Caco-2 (cell line): Measurements from ENCODE around the gene AK5. TPM values are rescaled to one million over a fixed set of nuclear protein-coding genes. Genes with fewer than 3 reads are reported as not detected.

Experiments used
- BruUV-seq: library from RNA; stranded (reverse); fragments of 400-500 nt; replicated peaks from 2 replicates; lab custom pipeline; 2021; lab: Mats Ljungman, UMichigan
- CTCF ChIA-PET: fragments of 300-600 bp; sonication (Branson Sonifier 250); formaldehyde crosslinking; loops from one replicate; lab custom pipeline; 2022; ENCODE audit warnings: antibody characterized with exemption; lab: Charles Lee
- POLR2A ChIA-PET: fragments of 300-600 bp; sonication (Branson Sonifier 250); formaldehyde crosslinking; loops from one replicate; lab custom pipeline; 2022; ENCODE audit warnings: antibody characterized with exemption; lab: Charles Lee
- DNase-seq, 2 experiments: peaks; one replicate each; pipeline versions ENCODE4 v3.0.0 to v3.0.0-alpha.2; 2020 to 2022
- H3K27me3 ChIP-seq: replicated peaks from 2 replicates; pipeline ENCODE4 v1.6.0; 2011; ENCODE audit warnings: low read length; ENCODE audit not compliant: control insufficient read depth, insufficient read depth
- H3K36me3 ChIP-seq: 2 replicates; pipeline ENCODE4 v1.5.1; 2011; ENCODE audit warnings: low read length; ENCODE audit not compliant: control insufficient read depth, insufficient read depth
- H3K4me1 ChIP-seq: fragments of 250-450 bp; sonication (Bioruptor Pico); 2 replicates; pipeline ENCODE4 v1.5.1; 2020; ENCODE audit warnings: mild to moderate bottlenecking
- H3K4me3 ChIP-seq: 2 replicates; pipeline ENCODE4 v1.5.1; 2011; ENCODE audit warnings: low read depth, mild to moderate bottlenecking, control low read depth, low read length
- H3K9me3 ChIP-seq: fragments of 250-450 bp; sonication (Bioruptor Pico); 2 replicates; pipeline ENCODE4 v1.5.1; 2020; ENCODE audit warnings: mild to moderate bottlenecking, moderate library complexity
- H3K27ac Mint-ChIP-seq: one replicate; pipeline ENCODE4 v1.8.0; 2022; ENCODE audit warnings: mixed read lengths; ENCODE audit not compliant: unreplicated experiment
- H3K27me3 Mint-ChIP-seq: one replicate; pipeline ENCODE4 v1.8.0; 2022; ENCODE audit warnings: mixed read lengths; ENCODE audit not compliant: insufficient read depth, unreplicated experiment
- H3K36me3 Mint-ChIP-seq: one replicate; pipeline ENCODE4 v1.8.0; 2022; ENCODE audit warnings: mild to moderate bottlenecking, mixed read lengths; ENCODE audit not compliant: insufficient read depth, unreplicated experiment
- H3K4me1 Mint-ChIP-seq: one replicate; pipeline ENCODE4 v1.8.0; 2022; ENCODE audit warnings: low read depth, mixed read lengths; ENCODE audit not compliant: unreplicated experiment
- H3K4me3 Mint-ChIP-seq: one replicate; pipeline ENCODE4 v1.8.0; 2022; ENCODE audit warnings: mild to moderate bottlenecking, moderate library complexity, mixed read lengths; ENCODE audit not compliant: unreplicated experiment
- H3K9me3 Mint-ChIP-seq: one replicate; pipeline ENCODE4 v1.8.0; 2022; ENCODE audit warnings: mixed read lengths; ENCODE audit not compliant: unreplicated experiment
- CTCF ChIP-seq, 2 experiments: fragments of 200-600 bp in 1 of 2; IDR thresholded peaks; 1 replicate in 1 of 2; 2 replicates in 1 of 2; pipeline versions ENCODE4 v1.5.1 to v1.8.0; 2011 to 2022; ENCODE audit warnings: antibody characterized with exemption in 1 of 2, control low read depth in 1 of 2, inconsistent platforms in 1 of 2, low read depth in 1 of 2, low read length in 1 of 2, mild to moderate bottlenecking in 1 of 2, moderate library complexity in 1 of 2; ENCODE audit not compliant: insufficient read depth in 1 of 2, severe bottlenecking in 1 of 2, unreplicated experiment in 1 of 2
- intact Hi-C: fragments of 100-400 bp; cut with micrococcal nuclease; formaldehyde crosslinking; loops from one replicate; pipeline ENCODE4 v1.10.0; 2022; ENCODE audit not compliant: unreplicated experiment
- total RNA-seq: library from RNA; stranded (reverse); gene quantifications from 2 replicates; pipeline ENCODE4 v1.2.3, GENCODE V29; 2022

Gene AK5
- total RNA-seq, 1 experiment from 2014 or later = not detected

- Mint-ChIP-seq H3K4me3 (no peak overlapping the region), H3K9me3 (no peaks in the 10 kb centered on the region), H3K36me3 (no peaks in the 10 kb centered on the region), H3K27ac (no peak overlapping the region), H3K4me1 (peaks cover 5% of the 10 kb centered on the region), H3K27me3 (no peaks in the 10 kb centered on the region)
- CTCF ChIA-PET = no interaction called here
- BruUV-seq = no TSS peak
- Histone ChIP-seq H3K4me1 (no peaks in the 10 kb centered on the region), H3K9me3 (no peaks in the 10 kb centered on the region), H3K4me3 (no peak overlapping the region), H3K36me3 (no peaks in the 10 kb centered on the region), H3K27me3 (no peaks in the 10 kb centered on the region)
- intact Hi-C loops = no loop called here
- no peak for DNase-seq
- POLR2A ChIA-PET = no interaction called here
- no peak for TF ChIP-seq CTCF (IDR thresholded peaks at IDR 0.05; ENCODE audit: insufficient read depth in 1 of 2, low read depth in 1 of 2, low read length in 1 of 2, severe bottlenecking in 1 of 2, unreplicated experiment in 1 of 2)
Observed at GRCh38 chr1:77421504-77422233, 139.8 kb downstream of the AK5 start.

GRCh38 chr1:77424236-77424635, 142.4 kb downstream of the AK5 start:
- POLR2A ChIA-PET = no interaction called here
- Mint-ChIP-seq H3K4me1 (peaks cover 5% of the 10 kb centered on the region), H3K27me3 (no peaks in the 10 kb centered on the region), H3K9me3 (no peaks in the 10 kb centered on the region), H3K36me3 (no peaks in the 10 kb centered on the region), H3K27ac (no peak overlapping the region), H3K4me3 (no peak overlapping the region)
- CTCF ChIA-PET = no interaction called here
- Histone ChIP-seq H3K36me3 (no peaks in the 10 kb centered on the region), H3K4me1 (no peaks in the 10 kb centered on the region), H3K4me3 (no peak overlapping the region), H3K27me3 (no peaks in the 10 kb centered on the region), H3K9me3 (no peaks in the 10 kb centered on the region)
- no peak for TF ChIP-seq CTCF (IDR thresholded peaks at IDR 0.05; ENCODE audit: insufficient read depth in 1 of 2, low read depth in 1 of 2, low read length in 1 of 2, severe bottlenecking in 1 of 2, unreplicated experiment in 1 of 2)
- intact Hi-C loops = no loop called here
- BruUV-seq = no TSS peak
- DNase-seq = no peak

- H3K27me3 ChIP-seq = no peaks in the 10 kb centered on the region
- Mint-ChIP-seq H3K9me3 (no peaks in the 10 kb centered on the region), H3K4me3 (no peak overlapping the region), H3K4me1 (no peaks in the 10 kb centered on the region), H3K27me3 (no peaks in the 10 kb centered on the region), H3K36me3 (no peaks in the 10 kb centered on the region), H3K27ac (no peak overlapping the region)
- H3K4me3 ChIP-seq = no peak overlapping the region
- intact Hi-C loops = no loop called here
- no TSS peak for BruUV-seq
- no peaks in the 10 kb centered on the region for H3K4me1 ChIP-seq
- H3K9me3 ChIP-seq = no peaks in the 10 kb centered on the region
- no peak for DNase-seq
- TF ChIP-seq CTCF (IDR thresholded peaks at IDR 0.05; ENCODE audit: insufficient read depth in 1 of 2, low read depth in 1 of 2, low read length in 1 of 2, severe bottlenecking in 1 of 2, unreplicated experiment in 1 of 2) = no peak
- no peaks in the 10 kb centered on the region for H3K36me3 ChIP-seq
- CTCF ChIA-PET = no interaction called here
- POLR2A ChIA-PET = no interaction called here
Observed at GRCh38 chr1:77428068-77428467, 146.2 kb downstream of the AK5 start.
